Caco-2 (cell line): ENCODE measurements around the gene TOP3B. TPM values are rescaled to one million over a fixed set of nuclear protein-coding genes. Genes with fewer than 3 reads are reported as not detected.

Experiments used
- BruUV-seq: library from RNA; stranded (reverse); fragments of 400-500 nt; replicated peaks from 2 replicates; lab custom pipeline; 2021; lab: Mats Ljungman, UMichigan
- CTCF ChIA-PET: fragments of 300-600 bp; sonication (Branson Sonifier 250); formaldehyde crosslinking; loops from one replicate; lab custom pipeline; 2022; ENCODE audit warnings: antibody characterized with exemption; lab: Charles Lee
- POLR2A ChIA-PET: fragments of 300-600 bp; sonication (Branson Sonifier 250); formaldehyde crosslinking; loops from one replicate; lab custom pipeline; 2022; ENCODE audit warnings: antibody characterized with exemption; lab: Charles Lee
- DNase-seq, 2 experiments: peaks; one replicate each; pipeline versions ENCODE4 v3.0.0 to v3.0.0-alpha.2; 2020 to 2022
- H3K27me3 ChIP-seq: replicated peaks from 2 replicates; pipeline ENCODE4 v1.6.0; 2011; ENCODE audit warnings: low read length; ENCODE audit not compliant: control insufficient read depth, insufficient read depth
- H3K36me3 ChIP-seq: 2 replicates; pipeline ENCODE4 v1.5.1; 2011; ENCODE audit warnings: low read length; ENCODE audit not compliant: control insufficient read depth, insufficient read depth
- H3K4me1 ChIP-seq: fragments of 250-450 bp; sonication (Bioruptor Pico); 2 replicates; pipeline ENCODE4 v1.5.1; 2020; ENCODE audit warnings: mild to moderate bottlenecking
- H3K4me3 ChIP-seq: 2 replicates; pipeline ENCODE4 v1.5.1; 2011; ENCODE audit warnings: low read depth, mild to moderate bottlenecking, control low read depth, low read length
- H3K9me3 ChIP-seq: fragments of 250-450 bp; sonication (Bioruptor Pico); 2 replicates; pipeline ENCODE4 v1.5.1; 2020; ENCODE audit warnings: mild to moderate bottlenecking, moderate library complexity
- H3K27ac Mint-ChIP-seq: one replicate; pipeline ENCODE4 v1.8.0; 2022; ENCODE audit warnings: mixed read lengths; ENCODE audit not compliant: unreplicated experiment
- H3K27me3 Mint-ChIP-seq: one replicate; pipeline ENCODE4 v1.8.0; 2022; ENCODE audit warnings: mixed read lengths; ENCODE audit not compliant: insufficient read depth, unreplicated experiment
- H3K36me3 Mint-ChIP-seq: one replicate; pipeline ENCODE4 v1.8.0; 2022; ENCODE audit warnings: mild to moderate bottlenecking, mixed read lengths; ENCODE audit not compliant: insufficient read depth, unreplicated experiment
- H3K4me1 Mint-ChIP-seq: one replicate; pipeline ENCODE4 v1.8.0; 2022; ENCODE audit warnings: low read depth, mixed read lengths; ENCODE audit not compliant: unreplicated experiment
- H3K4me3 Mint-ChIP-seq: one replicate; pipeline ENCODE4 v1.8.0; 2022; ENCODE audit warnings: mild to moderate bottlenecking, moderate library complexity, mixed read lengths; ENCODE audit not compliant: unreplicated experiment
- H3K9me3 Mint-ChIP-seq: one replicate; pipeline ENCODE4 v1.8.0; 2022; ENCODE audit warnings: mixed read lengths; ENCODE audit not compliant: unreplicated experiment
- CTCF ChIP-seq, 2 experiments: fragments of 200-600 bp in 1 of 2; IDR thresholded peaks; 1 replicate in 1 of 2; 2 replicates in 1 of 2; pipeline versions ENCODE4 v1.5.1 to v1.8.0; 2011 to 2022; ENCODE audit warnings: antibody characterized with exemption in 1 of 2, control low read depth in 1 of 2, inconsistent platforms in 1 of 2, low read depth in 1 of 2, low read length in 1 of 2, mild to moderate bottlenecking in 1 of 2, moderate library complexity in 1 of 2; ENCODE audit not compliant: insufficient read depth in 1 of 2, severe bottlenecking in 1 of 2, unreplicated experiment in 1 of 2
- intact Hi-C: fragments of 100-400 bp; cut with micrococcal nuclease; formaldehyde crosslinking; loops from one replicate; pipeline ENCODE4 v1.10.0; 2022; ENCODE audit not compliant: unreplicated experiment
- total RNA-seq: library from RNA; stranded (reverse); gene quantifications from 2 replicates; pipeline ENCODE4 v1.2.3, GENCODE V29; 2022

TOP3B gene
- total RNA-seq, 1 experiment from 2014 or later, result 63.7 TPM

DNA sequence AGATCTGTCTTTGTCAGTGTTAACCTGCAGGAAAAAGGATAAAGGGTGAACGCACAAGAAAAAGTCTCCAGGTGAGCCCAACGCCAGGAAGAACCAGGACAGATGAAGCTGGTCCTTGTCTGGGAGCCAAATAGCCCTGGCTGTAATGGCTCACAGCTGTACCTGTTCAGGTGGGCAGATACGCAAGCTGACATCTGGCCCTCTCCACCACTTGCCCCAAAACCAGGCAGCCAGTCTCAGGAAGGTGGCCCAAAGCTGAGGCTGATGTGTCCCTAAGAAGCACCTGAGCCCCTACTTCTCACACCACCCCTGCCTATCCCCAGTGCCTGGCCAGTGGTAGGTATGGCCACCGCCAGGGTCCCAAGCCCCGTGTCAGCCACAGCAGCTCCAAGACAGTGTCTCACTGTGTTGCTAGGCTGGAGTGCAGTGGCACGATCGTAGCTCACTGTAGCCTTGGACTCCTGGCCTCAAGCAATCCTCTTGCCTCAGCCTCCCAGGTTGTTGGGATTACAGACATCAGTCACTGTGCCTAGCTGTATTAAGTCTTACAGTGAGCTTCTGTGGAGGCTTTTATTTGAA, 14.8 kb downstream of the TOP3B start:
- ChIA-PET POLR2A (no interaction called here), CTCF (interaction anchor here (1.2 kb wide), 1 partner anchor 29 kb away, joined by 4 read pairs; no protein-coding TSS in a partner anchor)
- Histone ChIP-seq H3K4me3 (no peak overlapping the region), H3K27me3 (no peaks in the 10 kb centered on the region), H3K4me1 (no peaks in the 10 kb centered on the region), H3K9me3 (no peaks in the 10 kb centered on the region), H3K36me3 (peaks cover 5% of the 10 kb centered on the region)
- intact Hi-C loops, result no loop called here
- H3K36me3 Mint-ChIP-seq, result peaks cover 62% of the 10 kb centered on the region
- no TSS peak for BruUV-seq
- H3K4me1 Mint-ChIP-seq, result no peaks in the 10 kb centered on the region
- no peak for DNase-seq
- H3K27me3 Mint-ChIP-seq, result no peaks in the 10 kb centered on the region
- no peak overlapping the region for H3K27ac Mint-ChIP-seq
- no peak overlapping the region for H3K4me3 Mint-ChIP-seq
- no peak for TF ChIP-seq CTCF (IDR thresholded peaks at IDR 0.05; ENCODE audit: insufficient read depth in 1 of 2, low read depth in 1 of 2, low read length in 1 of 2, severe bottlenecking in 1 of 2, unreplicated experiment in 1 of 2)
- no peaks in the 10 kb centered on the region for H3K9me3 Mint-ChIP-seq

DNA sequence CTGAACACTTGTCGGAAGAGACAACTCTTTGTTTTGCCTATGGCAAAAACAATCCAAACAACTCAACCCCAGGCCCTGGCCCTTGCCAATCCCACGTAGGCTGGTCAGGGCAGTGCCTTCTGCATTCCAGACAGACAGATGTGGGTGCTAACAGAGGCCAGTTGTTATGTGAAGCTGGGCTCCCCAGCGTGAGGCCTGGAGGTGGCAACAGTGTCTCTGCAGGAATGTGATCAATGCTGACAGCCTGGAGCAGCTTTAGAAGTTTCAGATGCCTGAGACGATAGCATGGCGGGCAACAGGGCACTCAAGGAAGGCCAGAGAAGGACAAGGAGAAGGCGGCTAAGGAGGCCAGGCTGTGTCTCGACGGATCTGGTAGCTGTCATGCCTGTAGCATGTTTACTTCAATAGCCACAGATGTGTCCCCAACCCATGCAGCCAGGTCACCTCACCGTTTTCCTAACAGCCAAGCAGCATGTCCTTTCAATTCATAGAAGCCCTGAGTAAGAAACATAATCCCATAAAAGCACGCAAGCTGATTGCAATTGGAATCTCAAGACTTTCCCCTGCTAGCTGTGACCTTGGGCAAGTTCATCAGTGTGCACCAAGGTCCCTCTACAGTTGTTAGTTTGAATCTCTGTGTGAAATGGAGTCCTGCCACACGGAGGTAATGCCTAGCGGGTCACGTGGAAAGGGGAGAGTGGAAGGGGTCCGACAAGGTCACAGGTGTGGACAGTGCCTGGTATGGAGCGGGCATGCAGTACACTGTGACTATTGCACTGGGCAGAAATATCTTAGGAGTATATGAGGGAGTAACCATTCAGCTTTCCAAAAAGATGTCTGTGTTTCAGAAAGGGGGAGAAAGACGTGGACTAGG, 15.7 kb downstream of the TOP3B start:
- no peak overlapping the region for H3K27ac Mint-ChIP-seq
- Histone ChIP-seq H3K4me1 (no peaks in the 10 kb centered on the region), H3K9me3 (no peaks in the 10 kb centered on the region), H3K27me3 (no peaks in the 10 kb centered on the region), H3K36me3 (peaks cover 3% of the 10 kb centered on the region; the same call in 1 of the 2 replicates), H3K4me3 (no peak overlapping the region)
- POLR2A ChIA-PET, result no interaction called here
- TF ChIP-seq CTCF (IDR thresholded peaks at IDR 0.05; ENCODE audit: insufficient read depth in 1 of 2, low read depth in 1 of 2, low read length in 1 of 2, severe bottlenecking in 1 of 2, unreplicated experiment in 1 of 2), result no peak
- BruUV-seq, result no TSS peak
- no peak for DNase-seq
- no peaks in the 10 kb centered on the region for H3K9me3 Mint-ChIP-seq
- H3K4me1 Mint-ChIP-seq, result no peaks in the 10 kb centered on the region
- CTCF ChIA-PET, result interaction anchor here (1.2 kb wide), 1 partner anchor 28 kb away, joined by 4 read pairs; no protein-coding TSS in a partner anchor
- H3K27me3 Mint-ChIP-seq, result no peaks in the 10 kb centered on the region
- no peak overlapping the region for H3K4me3 Mint-ChIP-seq
- peaks cover 59% of the 10 kb centered on the region for H3K36me3 Mint-ChIP-seq
- intact Hi-C loops, result no loop called here

DNA sequence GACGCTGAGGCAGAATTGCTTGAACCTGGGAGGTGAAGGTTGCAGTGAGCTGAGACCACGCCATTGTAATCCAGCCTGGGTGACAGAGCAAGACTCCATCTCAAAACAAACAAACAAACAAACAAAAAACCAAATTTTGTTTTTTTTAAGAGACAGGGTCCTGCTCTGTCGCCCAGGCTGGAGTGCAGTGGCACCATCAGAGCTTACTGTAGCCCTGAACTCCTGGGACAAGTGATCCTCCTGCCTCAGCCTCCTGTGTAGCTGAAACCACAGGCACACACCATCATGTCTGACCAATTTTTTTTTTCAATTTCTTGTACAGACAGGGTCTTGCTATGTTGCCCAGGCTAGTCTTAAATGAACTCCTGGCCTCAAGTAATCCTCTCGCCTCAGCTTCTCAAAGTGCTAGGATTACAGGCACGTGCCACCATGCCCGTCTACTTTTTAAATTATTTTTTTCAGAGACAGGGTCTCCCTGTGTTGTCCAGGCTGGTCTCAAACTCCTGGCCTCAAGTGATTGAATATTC, 16.8 kb downstream of the TOP3B start:
- intact Hi-C loops, result no loop called here
- H3K9me3 ChIP-seq, result no peaks in the 10 kb centered on the region
- no peak overlapping the region for H3K4me3 ChIP-seq
- DNase-seq, result no peak
- no TSS peak for BruUV-seq
- POLR2A ChIA-PET, result interaction anchor here (0.5 kb wide), 1 partner anchor 230 kb away, joined by 3 read pairs; no protein-coding TSS in a partner anchor
- Mint-ChIP-seq H3K27me3 (no peaks in the 10 kb centered on the region), H3K27ac (no peak overlapping the region), H3K4me3 (no peak overlapping the region), H3K4me1 (no peaks in the 10 kb centered on the region), H3K9me3 (no peaks in the 10 kb centered on the region), H3K36me3 (peaks cover 52% of the 10 kb centered on the region)
- no peak for TF ChIP-seq CTCF (IDR thresholded peaks at IDR 0.05; ENCODE audit: insufficient read depth in 1 of 2, low read depth in 1 of 2, low read length in 1 of 2, severe bottlenecking in 1 of 2, unreplicated experiment in 1 of 2)
- H3K27me3 ChIP-seq, result no peaks in the 10 kb centered on the region
- H3K4me1 ChIP-seq, result no peaks in the 10 kb centered on the region
- CTCF ChIA-PET, result interaction anchor here (1.1 kb wide), 1 partner anchor 21 kb away, joined by 3 read pairs; no protein-coding TSS in a partner anchor
- peaks cover 1% of the 10 kb centered on the region; the same call in 1 of the 2 replicates for H3K36me3 ChIP-seq
